RKO (cell line): ENCODE measurements around the gene LAMA5.

Source experiments
- DNase-seq: peaks from one replicate; pipeline ENCODE4 v3.0.0-alpha.2; 2016; ENCODE audit warnings: low spot score

Gene LAMA5

GRCh38 chr20:62369815-62370114 is 2.7 kb upstream of the LAMA5 start:
- no peak for DNase-seq

GRCh38 chr20:62368976-62369814 is 2.1 kb upstream of the LAMA5 start:
- DNase-seq, result peak; percentile 91

GRCh38 chr20:62368392-62368975 is 1.4 kb upstream of the LAMA5 start:
- DNase-seq, result no peak

GRCh38 chr20:62367633-62368391 is 700 bp upstream of the LAMA5 start:
- DNase-seq, result no peak

GRCh38 chr20:62366370-62367135 is 559 bp downstream of the LAMA5 start:
- DNase-seq, result no peak

GRCh38 chr20:62365814-62366369 is 1.2 kb downstream of the LAMA5 start:
- DNase-seq, result peak; percentile 46

- no peak for DNase-seq
Measured at GRCh38 chr20:62364911-62365736, 2.0 kb downstream of the LAMA5 start.

GRCh38 chr20:62363920-62364851 is 2.9 kb downstream of the LAMA5 start:
- DNase-seq, result no peak

GRCh38 chr20:62362991-62363919 is 3.9 kb downstream of the LAMA5 start:
- peak; percentile 58 for DNase-seq

- no peak for DNase-seq
Measured at GRCh38 chr20:62362590-62362940, 4.5 kb downstream of the LAMA5 start.

- DNase-seq, result no peak
Measured at GRCh38 chr20:62361799-62362589, 5.1 kb downstream of the LAMA5 start.

GRCh38 chr20:62360854-62361798 is 6.0 kb downstream of the LAMA5 start:
- no peak for DNase-seq

GRCh38 chr20:62359491-62360121 is 7.5 kb downstream of the LAMA5 start:
- DNase-seq, result no peak

GRCh38 chr20:62359043-62359490 is 8.0 kb downstream of the LAMA5 start:
- DNase-seq, result no peak

GRCh38 chr20:62358171-62359042 is 8.7 kb downstream of the LAMA5 start:
- DNase-seq, result no peak
